GM18873 (cell line): ENCODE results near the gene RRH.
"Not testable (repeated sequence)": the region's sequence is repeated elsewhere in the genome, so short reads cannot be mapped to it uniquely, and the experiment has no call there.

ENCODE experiments used
- ATAC-seq: cut with Tn5 transposase; IDR thresholded peaks from one replicate; pipeline ENCODE4 v1.9.1; 2021; ENCODE audit warnings: mild to moderate bottlenecking, moderate library complexity, moderate number of reproducible peaks; ENCODE audit not compliant: unreplicated experiment, low FRiP score

Gene RRH

DNA sequence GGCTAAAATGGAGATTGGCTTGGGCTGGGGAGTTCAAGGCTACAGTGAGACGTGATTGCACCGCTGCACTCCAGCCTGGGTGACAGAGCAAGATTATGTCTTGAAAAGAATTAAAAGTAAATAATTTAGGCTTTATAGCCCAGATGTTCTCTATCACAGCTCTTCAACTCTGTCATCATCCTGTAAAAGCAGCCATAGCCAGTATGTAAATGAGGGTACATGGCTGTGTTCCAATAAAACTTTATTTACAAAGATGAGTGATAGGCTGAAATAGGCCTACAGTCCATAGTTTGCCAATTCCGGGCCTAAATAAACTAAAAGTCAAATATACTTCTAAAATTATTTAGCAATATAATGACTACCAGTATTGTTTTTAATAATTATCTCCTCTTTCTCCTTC lies 9.2 kb downstream of the RRH start:
- ATAC-seq = no peak

DNA sequence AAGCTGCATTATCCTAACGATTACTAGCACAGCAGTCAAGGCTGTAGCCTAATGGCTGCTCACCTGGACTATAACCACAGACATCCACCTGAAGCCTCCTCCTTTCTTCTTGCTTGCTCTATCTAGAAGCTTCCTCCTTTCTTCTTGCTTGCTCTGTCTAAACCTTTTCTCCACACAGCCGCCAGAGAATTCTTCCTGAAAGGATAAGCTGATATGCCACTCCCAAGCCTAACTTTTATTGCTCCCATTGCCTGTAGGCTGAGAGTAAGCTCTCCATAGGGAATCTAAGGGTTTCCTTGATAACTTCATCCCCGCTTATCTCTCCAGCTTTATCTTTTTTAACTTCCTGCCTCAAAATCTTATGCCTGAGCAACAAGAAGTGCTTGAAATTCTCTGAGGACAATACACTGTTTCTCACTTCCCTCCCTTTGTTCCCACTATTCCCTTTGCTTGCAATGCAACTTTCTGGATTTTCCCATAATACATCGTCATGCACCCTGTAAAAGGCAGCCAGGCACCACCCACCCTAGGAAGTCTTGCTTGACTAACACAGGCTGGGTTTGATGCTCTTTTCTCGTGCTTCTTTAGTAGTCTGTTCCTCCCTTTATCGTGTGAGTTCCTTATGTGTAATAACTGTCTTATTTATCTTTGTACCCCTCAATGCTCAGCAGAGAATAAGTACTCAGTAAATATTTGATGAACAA lies 18.8 kb downstream of the RRH start:
- no peak for ATAC-seq

DNA sequence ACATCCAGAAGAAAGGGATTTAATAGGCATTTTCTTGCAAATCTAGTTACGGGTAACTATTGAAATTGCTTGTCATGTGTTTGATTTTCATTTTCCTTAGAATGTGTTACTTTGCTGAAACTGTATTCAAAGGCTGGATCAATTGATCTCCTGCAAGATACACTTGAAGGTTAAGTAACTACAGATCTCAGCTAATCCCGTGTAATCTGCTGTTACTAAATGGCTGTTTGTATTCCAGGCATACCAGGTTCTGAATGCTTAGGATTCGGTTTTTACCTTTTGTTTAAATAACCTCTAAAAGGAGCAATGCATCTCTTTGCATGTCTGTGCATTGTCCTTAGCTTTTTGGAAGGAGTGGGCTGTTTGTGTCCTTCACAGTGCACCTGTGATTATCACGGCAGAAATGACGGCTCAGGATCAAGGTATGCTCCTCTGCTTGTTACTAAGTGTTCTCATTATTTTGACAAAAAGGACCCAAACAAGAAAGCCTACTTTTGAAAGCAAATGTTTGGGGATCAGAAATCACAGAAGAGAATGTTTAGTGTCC lies 20.2 kb downstream of the RRH start, which contains the start of gene LRIT3:
TSS of gene LRIT3 (plus strand) at position 212 of the 547 bp plus-strand sequence. CDS start at position 307, 95 bp downstream.
- no peak for ATAC-seq

DNA sequence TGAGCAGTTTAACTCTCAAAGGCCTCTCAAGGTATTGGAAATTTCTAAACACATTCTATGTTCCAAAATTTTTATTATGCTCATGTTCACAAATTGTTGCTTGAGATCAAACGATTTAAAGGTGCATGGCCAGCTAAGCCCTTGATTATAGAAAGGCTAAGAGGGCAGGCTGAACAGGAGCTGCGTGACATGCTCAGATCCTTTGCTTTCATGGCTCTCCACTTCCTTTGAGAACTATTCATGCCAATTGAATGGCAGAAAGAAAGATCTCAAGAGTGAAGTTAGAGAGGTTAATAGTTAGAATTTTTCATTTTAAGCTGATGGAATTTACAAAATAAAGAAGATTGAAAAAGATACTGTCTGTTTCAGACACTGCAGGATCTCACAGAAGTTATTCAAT lies 20.7 kb downstream of the RRH start:
- ATAC-seq = no peak

- no peak for ATAC-seq
These were observed 22.8 kb downstream of the RRH start for GRCh38 chr4:109850601-109851000.

- ATAC-seq = not testable (repeated sequence)
These were observed 31.9 kb downstream of the RRH start for GRCh38 chr4:109859426-109860300.

- no peak for ATAC-seq
These were observed 33.5 kb downstream of the RRH start for GRCh38 chr4:109861271-109861670.

GRCh38 chr4:109861916-109862511 lies 34.2 kb downstream of the RRH start:
- no peak for ATAC-seq

DNA sequence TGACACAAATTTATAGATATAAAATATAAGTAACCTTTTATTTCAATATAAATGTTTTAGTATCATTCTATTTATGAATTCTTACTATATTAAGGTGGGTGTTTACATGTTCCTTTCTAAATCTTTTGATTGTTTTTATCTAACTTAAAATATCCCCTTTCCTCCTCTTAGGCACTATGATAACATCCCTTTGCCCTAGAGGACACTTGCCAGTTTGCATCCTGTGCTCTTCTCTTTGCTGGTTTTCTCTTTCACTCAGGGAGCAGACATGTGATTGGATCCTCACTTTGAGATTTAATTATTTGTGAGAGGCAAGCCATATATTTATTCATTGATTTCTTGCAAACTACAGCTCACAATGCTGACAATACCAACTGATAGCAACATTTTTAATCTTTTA lies 36.4 kb downstream of the RRH start:
- no peak for ATAC-seq

- no peak for ATAC-seq
These were observed 42.3 kb downstream of the RRH start for GRCh38 chr4:109870061-109870460.

GRCh38 chr4:109872065-109872464 lies 44.3 kb downstream of the RRH start:
- ATAC-seq = no peak

- no peak for ATAC-seq
These were observed 45.3 kb downstream of the RRH start for GRCh38 chr4:109872950-109873656.

DNA sequence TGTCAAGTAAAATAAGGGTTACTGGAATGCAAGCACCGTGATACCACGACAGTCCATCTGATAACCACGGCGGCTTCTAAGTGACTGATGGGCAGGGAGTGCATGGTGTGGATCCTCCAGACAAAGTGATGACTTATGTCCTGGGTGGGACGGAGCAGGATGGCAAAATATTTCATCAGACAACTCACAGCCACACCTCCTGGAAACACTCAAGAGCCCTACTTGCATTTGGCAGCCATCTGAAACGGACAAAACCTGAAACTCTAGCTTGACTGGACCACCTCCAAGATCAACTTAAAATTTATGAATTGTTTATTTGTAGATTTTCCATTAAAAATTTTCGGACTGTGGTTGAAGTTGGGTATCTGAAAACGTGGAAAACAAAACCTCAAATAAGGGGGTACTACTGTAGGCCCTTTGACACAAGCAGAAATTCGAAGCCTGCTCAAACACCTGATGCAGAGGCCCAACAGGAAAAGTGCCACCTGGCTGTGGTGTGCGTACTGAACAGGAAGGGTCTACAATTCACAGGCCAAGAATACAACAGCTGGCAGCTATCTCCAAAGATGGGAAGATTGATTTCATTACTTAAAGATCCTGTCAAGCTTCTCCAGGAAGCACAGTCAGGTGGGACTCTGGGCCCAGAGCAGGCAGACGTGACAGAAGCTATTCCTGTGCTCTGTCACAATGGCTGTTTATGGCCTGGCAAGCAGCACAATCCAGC lies 46.2 kb downstream of the RRH start:
- ATAC-seq = no peak

GRCh38 chr4:109875106-109875505 lies 47.3 kb downstream of the RRH start:
- no peak for ATAC-seq

DNA sequence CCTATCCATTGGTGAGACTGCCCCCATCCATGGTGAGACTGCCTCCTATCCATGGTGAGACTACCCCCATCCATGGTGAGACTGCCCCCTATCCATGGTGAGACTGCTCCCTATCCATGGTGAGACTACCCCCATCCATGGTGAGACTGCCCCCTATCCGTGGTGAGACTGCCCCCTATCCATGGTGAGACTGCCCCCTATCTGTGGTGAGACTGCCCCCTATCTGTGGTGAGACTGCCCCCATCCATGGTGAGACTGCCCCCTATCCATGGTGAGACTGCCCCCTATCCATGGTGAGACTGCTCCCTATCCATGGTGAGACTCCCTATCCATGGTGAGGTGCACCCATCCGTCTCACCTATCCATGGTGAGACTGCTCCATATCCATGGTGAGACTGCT lies 47.8 kb downstream of the RRH start:
- ATAC-seq = not testable (repeated sequence)

DNA sequence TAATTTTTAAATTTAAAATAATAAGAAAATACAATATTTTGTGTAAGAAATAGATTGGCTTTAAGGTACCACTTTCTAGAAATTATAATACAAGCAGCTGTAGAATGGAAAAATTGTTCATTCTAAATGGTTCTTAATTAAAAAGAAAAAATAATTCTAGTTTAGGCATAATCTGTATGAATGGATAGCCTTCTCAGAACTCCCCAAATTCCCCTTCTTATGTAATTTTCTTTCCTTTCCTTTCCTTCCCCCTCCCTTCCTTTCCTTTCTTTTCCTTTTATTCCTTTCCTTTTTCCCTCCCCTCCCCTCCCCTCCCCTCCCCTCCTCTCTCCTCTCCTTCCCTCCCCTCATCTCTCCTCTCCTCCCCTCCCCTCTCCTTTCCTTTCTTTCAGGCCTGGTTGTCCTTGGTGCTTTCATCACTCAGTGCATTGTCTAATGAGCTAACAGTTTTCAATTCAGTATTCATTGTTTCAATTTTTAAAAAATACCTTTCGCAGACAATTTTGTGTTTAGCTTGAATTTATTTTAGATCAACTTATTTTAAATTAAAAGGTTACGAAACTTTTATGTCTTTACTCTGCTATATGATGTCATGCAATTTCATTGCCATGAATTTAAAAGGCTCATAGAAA lies 49.0 kb downstream of the RRH start:
- no peak for ATAC-seq

DNA sequence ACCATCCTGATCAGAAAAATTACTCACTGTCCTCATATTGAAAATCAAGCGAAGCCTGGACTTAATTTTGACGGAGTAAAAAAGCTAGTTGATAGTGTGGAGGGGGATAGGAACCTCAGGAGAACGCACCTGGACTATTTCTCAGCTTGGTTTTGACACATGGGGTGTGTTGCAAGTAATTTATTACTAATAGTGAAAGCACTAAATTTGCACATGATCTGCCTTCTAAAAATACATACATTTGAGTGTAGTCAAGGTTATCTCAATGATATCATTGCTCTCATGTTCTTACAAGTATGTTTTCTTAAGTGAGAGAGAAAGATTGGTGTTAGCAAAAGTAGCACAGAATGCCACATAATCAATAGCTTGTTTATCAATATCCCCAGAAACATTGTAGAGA lies 49.6 kb downstream of the RRH start:
- ATAC-seq = peak; percentile 97

DNA sequence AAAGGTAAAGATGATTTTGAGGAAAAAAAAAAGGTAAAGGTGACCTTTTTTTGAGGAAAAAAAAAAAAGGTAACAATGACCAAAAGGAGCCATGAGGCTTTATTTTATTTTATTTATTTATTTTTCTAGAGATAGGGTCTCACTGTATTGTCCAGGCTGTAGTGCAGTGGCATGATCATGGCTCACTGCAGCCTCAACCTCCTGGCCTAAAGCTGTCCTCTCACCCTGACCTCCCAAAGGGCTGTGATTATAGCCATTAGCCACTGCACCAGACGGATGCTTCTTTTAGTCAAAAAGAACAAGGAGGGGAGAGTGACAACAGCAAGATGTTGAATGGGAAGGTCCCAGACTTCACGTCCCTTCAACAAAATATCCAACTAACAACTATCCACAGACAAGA lies 50.6 kb downstream of the RRH start:
- no peak for ATAC-seq

DNA sequence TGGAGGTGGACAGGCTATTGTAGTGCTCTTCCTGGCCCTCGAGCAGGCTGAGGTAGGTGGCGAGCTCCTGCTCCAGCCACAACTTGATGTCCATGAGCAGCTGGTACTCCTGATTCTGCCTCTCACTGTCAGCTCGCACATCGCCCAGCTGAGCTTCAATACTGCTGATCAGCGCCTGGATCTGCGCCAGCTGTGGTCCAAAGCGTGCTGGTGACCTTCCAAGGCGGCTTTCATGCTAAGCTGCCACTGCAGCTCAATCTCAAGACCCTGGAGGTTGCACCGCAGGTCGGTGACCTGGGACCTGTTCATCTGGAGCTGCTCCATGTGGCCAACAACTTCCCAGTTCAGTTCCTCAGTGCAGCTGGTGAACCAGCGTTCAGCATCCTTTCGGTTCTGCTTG lies 51.3 kb downstream of the RRH start:
- ATAC-seq = no peak
